A549 (cell line): Measurements from ENCODE around the gene TMEM135. TPM values are rescaled to one million over a fixed set of nuclear protein-coding genes. Genes with fewer than 3 reads are reported as not detected.

Source experiments
- ATAC-seq, 2 experiments: fragments of 200-7000 bp in 1 of 2; fragments of >200 bp in 1 of 2; cut with Nextera tagmentation in 1 of 2; cut with Tn5 transposase in 1 of 2; 3 replicates each; pipeline versions ENCODE4 v1.8.0 to v1.9.1; 2018 to 2020; ENCODE audit warnings: mild to moderate bottlenecking in 1 of 2, moderate library complexity in 1 of 2
- CTCF ChIA-PET: fragments of 300-600 bp; sonication (Branson Sonifier 250); formaldehyde crosslinking; extraction: SDS; loops from one replicate; lab custom pipeline; 2021; ENCODE audit warnings: antibody characterized with exemption, inconsistent platforms; lab: Yijun Ruan, JAX
- POLR2A ChIA-PET: fragments of 350-600 bp; formaldehyde crosslinking; extraction: SDS; loops from one replicate; lab custom pipeline; 2021; ENCODE audit warnings: antibody characterized with exemption, inconsistent platforms; lab: Yijun Ruan, JAX
- DNase-seq, 2 experiments: peaks; one replicate each; pipeline versions ENCODE4 v3.0.0 to v3.0.0-alpha.2; 2011 to 2016; ENCODE audit warnings: low read depth in 1 of 2, low spot score in 1 of 2
- FAIRE-seq: peaks from 2 replicates; lab custom pipeline; 2011; peaks lifted over from hg19 to GRCh38; lab: Jason Lieb, UNC
- H3K27ac ChIP-seq, 2 experiments: fragments of >200 bp; sonication (Bioruptor Twin); formaldehyde crosslinking; 3 replicates each; pipeline ENCODE4 v1.5.1; 2016 to 2017
- H3K4me1 ChIP-seq: fragments of >200 bp; sonication (Bioruptor Twin); formaldehyde crosslinking; 3 replicates; pipeline ENCODE4 v1.6.1; 2016
- H3K4me2 ChIP-seq: fragments of >200 bp; sonication (Bioruptor Twin); formaldehyde crosslinking; 3 replicates; pipeline ENCODE4 v1.6.1; 2016
- H3K4me3 ChIP-seq: fragments of >200 bp; sonication (Bioruptor Twin); formaldehyde crosslinking; 3 replicates; pipeline ENCODE4 v1.5.1; 2016
- H3K9me3 ChIP-seq: fragments of >200 bp; sonication (Bioruptor Twin); formaldehyde crosslinking; 3 replicates; pipeline ENCODE4 v1.6.1; 2016
- BHLHE40 ChIP-seq: IDR thresholded peaks from 2 replicates; pipeline ENCODE4 v1.6.1; 2012; ENCODE audit warnings: low read depth, low read length, inconsistent platforms
- CBX8 ChIP-seq: fragments of 200-600 bp; sonication (generic); IDR thresholded peaks from 2 replicates; pipeline ENCODE4 v1.6.1; 2016
- CHD4 ChIP-seq: fragments of 200-600 bp; sonication (generic); IDR thresholded peaks from 2 replicates; pipeline ENCODE4 v1.6.1; 2016; ENCODE audit warnings: antibody characterized with exemption, mild to moderate bottlenecking, borderline replicate concordance
- EHF ChIP-seq: fragments of 250-450 bp; sonication (Bioruptor Pico); IDR thresholded peaks from 2 replicates; pipeline ENCODE4 v1.5.0; 2020; ENCODE audit warnings: mild to moderate bottlenecking
- EHMT2 ChIP-seq: fragments of 200-600 bp; sonication (generic); IDR thresholded peaks from 2 replicates; pipeline ENCODE4 v1.6.1; 2016; ENCODE audit warnings: antibody characterized with exemption, low read depth, mild to moderate bottlenecking, moderate library complexity
- ELK1 ChIP-seq: fragments of 150-350 bp; IDR thresholded peaks from 2 replicates; pipeline ENCODE4 v1.6.1; 2014; ENCODE audit warnings: low read depth, mild to moderate bottlenecking, low read length
- FOXS1 ChIP-seq: fragments of 250-450 bp; sonication (Bioruptor Pico); IDR thresholded peaks from 2 replicates; pipeline ENCODE4 v1.5.0; 2020; ENCODE audit warnings: mild to moderate bottlenecking, moderate library complexity
- JUNB ChIP-seq: fragments of >200 bp; sonication (Bioruptor Twin); formaldehyde crosslinking; IDR thresholded peaks from 2 replicates; pipeline ENCODE4 v1.6.1; 2016
- NPAS2 ChIP-seq: fragments of 250-450 bp; sonication (Bioruptor Pico); IDR thresholded peaks from 2 replicates; pipeline ENCODE4 v1.8.0; 2022; ENCODE audit warnings: mild to moderate bottlenecking, moderate library complexity, borderline replicate concordance
- PBX3 ChIP-seq: IDR thresholded peaks from 2 replicates; pipeline ENCODE4 v1.6.1; 2012
- PHF8 ChIP-seq: fragments of 200-600 bp; sonication (generic); IDR thresholded peaks from 2 replicates; pipeline ENCODE4 v1.6.1; 2016; ENCODE audit warnings: low read depth, mild to moderate bottlenecking, antibody characterized with exemption, moderate library complexity, borderline replicate concordance
- REST ChIP-seq: fragments of 200-600 bp; sonication (generic); IDR thresholded peaks from 2 replicates; pipeline ENCODE4 v1.6.1; 2016; ENCODE audit warnings: antibody characterized with exemption, mild to moderate bottlenecking, moderate library complexity
- TFCP2L1 ChIP-seq: fragments of 250-450 bp; sonication (Bioruptor Pico); IDR thresholded peaks from 2 replicates; pipeline ENCODE4 v1.5.0; 2021; ENCODE audit warnings: mild to moderate bottlenecking
- TP53 ChIP-seq: fragments of 250-450 bp; sonication (Bioruptor Pico); IDR thresholded peaks from 2 replicates; pipeline ENCODE4 v1.5.0; 2021; ENCODE audit warnings: mild to moderate bottlenecking, moderate library complexity
- ZSCAN20 ChIP-seq: fragments of 250-450 bp; sonication (Bioruptor Pico); IDR thresholded peaks from 2 replicates; pipeline ENCODE4 v1.8.0; 2022; ENCODE audit warnings: mild to moderate bottlenecking, moderate library complexity
- WGBS: methylation state at CpG from one replicate; pipeline ENCODE4 v1.1.6; 2017; ENCODE audit errors: missing lambda C conversion rate; 5-methylcytosine and 5-hydroxymethylcytosine counted together
- polyA plus RNA-seq, 4 experiments: library from polyadenylated mRNA; depleted of rRNA in 3 of 4; stranded (reverse); fragments of >200 nt; fragmentation: RNase III in 1 of 4; extraction: RNeasy Plus Mini Kit Qiagen cat#74134 plus additional on column Dnase treatment in 1 of 4; gene quantifications; 2 replicates in 3 of 4; 3 replicates in 1 of 4; pipeline ENCODE4 v1.2.3, GENCODE V29; 2011 to 2017
- TF ChIP-seq, protein P1 (sequence below): fragments of 250-450 bp; sonication (Bioruptor Pico); IDR thresholded peaks from 2 replicates; pipeline ENCODE4 v1.5.0; 2021; ENCODE audit warnings: mild to moderate bottlenecking, moderate library complexity, borderline replicate concordance
- TF ChIP-seq, protein P2 (sequence below): fragments of 450-650 bp; IDR thresholded peaks from 2 replicates; pipeline ENCODE4 v1.6.1; 2014; ENCODE audit warnings: antibody characterized with exemption
- TF ChIP-seq, protein P3 (sequence below): IDR thresholded peaks from 2 replicates; pipeline ENCODE4 v1.6.1; 2012

The TMEM135 gene
- polyA plus RNA-seq, 2 of the 4 experiments (the other 2 are of a cell fraction) = 18.4 to 18.5 TPM

DNA sequence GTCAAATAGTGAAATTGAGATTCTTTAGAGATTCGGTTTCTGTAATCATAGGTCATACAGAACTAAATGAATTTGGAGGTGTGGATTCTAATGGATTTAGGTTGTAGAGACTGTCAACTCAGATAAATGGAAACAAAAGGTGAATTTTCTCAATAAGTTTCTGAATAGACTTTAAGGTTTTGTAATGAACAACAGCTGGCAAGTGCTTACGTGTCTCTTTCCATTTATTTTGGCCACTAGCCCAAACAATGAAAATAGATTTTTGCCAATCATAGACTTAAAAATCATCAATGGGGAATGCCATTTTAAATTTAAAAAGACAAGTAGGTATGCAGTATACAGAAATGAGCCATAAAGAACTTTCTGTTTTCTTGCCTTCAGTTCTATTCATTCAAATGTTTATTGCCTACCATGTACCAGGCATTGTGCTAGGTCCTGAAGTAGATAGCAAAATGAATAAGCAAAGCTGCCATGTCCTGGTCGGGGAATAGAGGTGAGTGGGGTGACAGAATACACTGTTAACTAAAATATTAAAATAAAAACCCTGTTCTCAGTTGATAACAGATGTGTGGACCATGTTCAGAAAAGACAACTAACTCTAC lies 16.9 kb upstream of the TMEM135 start (continued):
- TF ChIP-seq TFCP2L1 (CRISPR knock-in tag) = no peak
- no peak for TF ChIP-seq TP53
- no peak for TF ChIP-seq CBX8
- no peak for TF ChIP-seq PHF8
- TF ChIP-seq, all 56 proteins: peak for 0

DNA sequence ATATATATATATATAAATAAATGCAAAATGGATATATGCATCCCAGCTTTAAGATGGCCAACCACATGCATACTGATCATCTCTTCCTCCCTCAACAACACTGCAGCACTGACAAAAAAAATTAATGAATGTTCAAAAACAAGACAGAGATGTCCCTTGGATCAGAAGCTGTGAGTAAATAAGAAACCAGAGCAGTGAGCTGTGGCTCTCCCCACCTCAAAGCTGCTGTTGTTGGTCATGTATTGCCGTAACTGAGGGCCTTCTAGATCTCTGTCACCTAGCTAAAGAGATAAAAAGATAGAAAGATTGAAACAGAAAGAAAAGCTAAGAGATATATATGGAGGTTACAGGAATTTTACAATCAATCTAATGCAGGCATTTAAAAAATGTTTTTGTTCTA lies 15.5 kb upstream of the TMEM135 start:
- whole genome bisulfite sequencing = 97% methylated on average over 1 of the region's 1 CpG
- Histone ChIP-seq H3K27ac (no peak overlapping the region), H3K9me3 (no peaks in the 10 kb centered on the region), H3K4me2 (no peak overlapping the region), H3K4me1 (no peaks in the 10 kb centered on the region)
- ChIA-PET POLR2A (interaction anchor here (1.7 kb wide), 1 partner anchor 15 kb away, joined by 4 read pairs; the partner anchor contains the start of gene TMEM135), CTCF (interaction anchor here (0.9 to 1.3 kb wide), 3 partner anchors 14 to 399 kb away, joined by 4 to 5 read pairs (median 4); no protein-coding TSS in a partner anchor)
- ATAC-seq (no peak), DNase-seq (no peak), FAIRE-seq (no peak)
- TF ChIP-seq BHLHE40 (no peak), ZSCAN20 (CRISPR knock-in tag) (no peak), FOXS1 (CRISPR knock-in tag) (no peak), TFCP2L1 (CRISPR knock-in tag) (no peak), EHMT2 (no peak), JUNB (no peak), REST (no peak), EHF (CRISPR knock-in tag) (no peak), CBX8 (no peak), CHD4 (no peak), ELK1 (no peak), TP53 (no peak), PBX3 (no peak), NPAS2 (CRISPR knock-in tag) (no peak)
- TF ChIP-seq, protein P1, sequence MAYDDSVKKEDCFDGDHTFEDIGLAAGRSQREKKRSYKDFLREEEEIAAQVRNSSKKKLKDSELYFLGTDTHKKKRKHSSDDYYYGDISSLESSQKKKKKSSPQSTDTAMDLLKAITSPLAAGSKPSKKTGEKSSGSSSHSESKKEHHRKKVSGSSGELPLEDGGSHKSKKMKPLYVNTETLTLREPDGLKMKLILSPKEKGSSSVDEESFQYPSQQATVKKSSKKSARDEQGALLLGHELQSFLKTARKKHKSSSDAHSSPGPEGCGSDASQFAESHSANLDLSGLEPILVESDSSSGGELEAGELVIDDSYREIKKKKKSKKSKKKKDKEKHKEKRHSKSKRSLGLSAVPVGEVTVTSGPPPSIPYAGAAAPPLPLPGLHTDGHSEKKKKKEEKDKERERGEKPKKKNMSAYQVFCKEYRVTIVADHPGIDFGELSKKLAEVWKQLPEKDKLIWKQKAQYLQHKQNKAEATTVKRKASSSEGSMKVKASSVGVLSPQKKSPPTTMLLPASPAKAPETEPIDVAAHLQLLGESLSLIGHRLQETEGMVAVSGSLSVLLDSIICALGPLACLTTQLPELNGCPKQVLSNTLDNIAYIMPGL (CRISPR knock-in tag) = no peak
- TF ChIP-seq, protein P2, sequence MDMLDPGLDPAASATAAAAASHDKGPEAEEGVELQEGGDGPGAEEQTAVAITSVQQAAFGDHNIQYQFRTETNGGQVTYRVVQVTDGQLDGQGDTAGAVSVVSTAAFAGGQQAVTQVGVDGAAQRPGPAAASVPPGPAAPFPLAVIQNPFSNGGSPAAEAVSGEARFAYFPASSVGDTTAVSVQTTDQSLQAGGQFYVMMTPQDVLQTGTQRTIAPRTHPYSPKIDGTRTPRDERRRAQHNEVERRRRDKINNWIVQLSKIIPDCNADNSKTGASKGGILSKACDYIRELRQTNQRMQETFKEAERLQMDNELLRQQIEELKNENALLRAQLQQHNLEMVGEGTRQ = no peak
- TF ChIP-seq, protein P3, sequence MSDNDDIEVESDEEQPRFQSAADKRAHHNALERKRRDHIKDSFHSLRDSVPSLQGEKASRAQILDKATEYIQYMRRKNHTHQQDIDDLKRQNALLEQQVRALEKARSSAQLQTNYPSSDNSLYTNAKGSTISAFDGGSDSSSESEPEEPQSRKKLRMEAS = no peak
- TF ChIP-seq, all 56 proteins: peak for 0
- H3K4me3 ChIP-seq = no peak overlapping the region
